DMS53 (cell line): ENCODE measurements around the gene PLEKHF1.

Experiments
- DNase-seq: peaks from one replicate; lab custom pipeline; 2025; lab: John Stamatoyannopoulos, UW

The PLEKHF1 gene

GRCh38 chr19:29678484-29679106, 13.3 kb downstream of the PLEKHF1 start:
- no peak for DNase-seq

GRCh38 chr19:29679598-29680210, 14.4 kb downstream of the PLEKHF1 start:
- DNase-seq = no peak

GRCh38 chr19:29680447-29680846, 15.2 kb downstream of the PLEKHF1 start:
- DNase-seq = no peak

- DNase-seq = no peak
Observed at GRCh38 chr19:29680937-29681336, 15.7 kb downstream of the PLEKHF1 start.

- DNase-seq = no peak
Observed at GRCh38 chr19:29681422-29682235, 16.4 kb downstream of the PLEKHF1 start.

- no peak for DNase-seq
Observed at GRCh38 chr19:29682236-29682895, 17.1 kb downstream of the PLEKHF1 start.

GRCh38 chr19:29683009-29683408, 17.7 kb downstream of the PLEKHF1 start:
- no peak for DNase-seq

GRCh38 chr19:29685326-29685725, 20.1 kb downstream of the PLEKHF1 start:
- no peak for DNase-seq

- no peak for DNase-seq
Observed at GRCh38 chr19:29686285-29686805, 21.1 kb downstream of the PLEKHF1 start.

- DNase-seq = no peak
Observed at GRCh38 chr19:29687244-29687896, 22.1 kb downstream of the PLEKHF1 start.

GRCh38 chr19:29687897-29688728, 22.9 kb downstream of the PLEKHF1 start:
- no peak for DNase-seq

GRCh38 chr19:29690842-29691241, 25.6 kb downstream of the PLEKHF1 start:
- DNase-seq = peak; percentile 46

GRCh38 chr19:29694161-29694560, 28.9 kb downstream of the PLEKHF1 start:
- DNase-seq = no peak

GRCh38 chr19:29694669-29695627, 29.7 kb downstream of the PLEKHF1 start:
- DNase-seq = peak; percentile 50

- DNase-seq = peak; percentile 19
Observed at GRCh38 chr19:29695765-29696564, 30.7 kb downstream of the PLEKHF1 start.

GRCh38 chr19:29696565-29696846, 31.2 kb downstream of the PLEKHF1 start:
- DNase-seq = no peak

GRCh38 chr19:29697523-29698261, 32.4 kb downstream of the PLEKHF1 start:
- no peak for DNase-seq

GRCh38 chr19:29699861-29700260, 34.6 kb downstream of the PLEKHF1 start:
- no peak for DNase-seq
